GM12864 (cell line): ENCODE data around the gene SRCIN1.
"Not testable (repeated sequence)": the region's sequence is repeated elsewhere in the genome, so short reads cannot be mapped to it uniquely, and the experiment has no call there.

Experiments used
- DNase-seq: peaks from one replicate; pipeline ENCODE4 v3.0.0-alpha.2; 2011; ENCODE audit warnings: low read depth
- H3K4me3 ChIP-seq: 2 replicates; pipeline ENCODE4 v1.5.1; 2011; ENCODE audit warnings: mild to moderate bottlenecking, low read depth, low read length, control low read depth
- CTCF ChIP-seq: IDR thresholded peaks from 2 replicates; pipeline ENCODE4 v1.5.1; 2011; ENCODE audit warnings: low read depth, mild to moderate bottlenecking, moderate library complexity, low read length, control low read depth, inconsistent platforms; ENCODE audit errors: missing control alignments

The SRCIN1 gene

GRCh38 chr17:38492067-38493040 is 113.4 kb downstream of the SRCIN1 start:
- peak; percentile 70 for DNase-seq
- TF ChIP-seq CTCF: peak; percentile 83
- H3K4me3 ChIP-seq: not testable (repeated sequence)

GRCh38 chr17:38491346-38492066 is 114.2 kb downstream of the SRCIN1 start:
- H3K4me3 ChIP-seq, DNase-seq: not testable (repeated sequence)

- DNase-seq: not testable (repeated sequence)
These were observed 116.0 kb downstream of the SRCIN1 start for GRCh38 chr17:38489774-38490173.

GRCh38 chr17:38485681-38486298 is 120.0 kb downstream of the SRCIN1 start:
- DNase-seq: peak; percentile 84
- H3K4me3 ChIP-seq: not testable (repeated sequence)

More at GRCh38 chr17:38489774-38490173, 116.0 kb downstream of the SRCIN1 start:
- not testable (repeated sequence) for H3K4me3 ChIP-seq

- DNase-seq: no peak
- no peak overlapping the region for H3K4me3 ChIP-seq
- TF ChIP-seq CTCF: no peak
These were observed 120.6 kb downstream of the SRCIN1 start for GRCh38 chr17:38485146-38485468.

- TF ChIP-seq CTCF: peak; percentile 71
- not testable (repeated sequence) for H3K4me3 ChIP-seq
- peak; percentile 31 for DNase-seq
These were observed 121.3 kb downstream of the SRCIN1 start for GRCh38 chr17:38484242-38485145.

- DNase-seq, H3K4me3 ChIP-seq: not testable (repeated sequence)
These were observed 123.1 kb downstream of the SRCIN1 start for GRCh38 chr17:38482700-38483043.

- not testable (repeated sequence) for DNase-seq, H3K4me3 ChIP-seq
These were observed 123.6 kb downstream of the SRCIN1 start for GRCh38 chr17:38482039-38482699.
